ENCODE measurements around the gene HES2. TPM values are rescaled to one million over a fixed set of nuclear protein-coding genes. Genes with fewer than 3 reads are reported as not detected.
"Not testable (repeated sequence)": the region's sequence is repeated elsewhere in the genome, so short reads cannot be mapped to it uniquely, and the experiment has no call there.

HES2 gene
- total and polyA plus RNA-seq, 9 of the 15 experiments (the other 6 are each of a cell fraction or from before 2014, with no cell fraction given): 0.05 to 0.18 (median 0.07) TPM; not detected in 4

- peak; percentile 65; the same call in 1 of the 2 replicates for TF ChIP-seq CC2D1A (IDR thresholded peaks at IDR 0.05)
- peak; percentile 64; the same call in 1 of the 2 replicates for TF ChIP-seq SMARCC2 (IDR thresholded peaks at IDR 0.05; ENCODE audit: low read depth)
- TF ChIP-seq HMGN3 (IDR thresholded peaks at IDR 0.05; ENCODE audit: borderline replicate concordance, extremely low read depth, insufficient read length, low read depth, low read length): peak; percentile 72
- TF ChIP-seq TOE1 (IDR thresholded peaks at IDR 0.05; ENCODE audit: borderline replicate concordance): not testable (repeated sequence)
- TF ChIP-seq TOE1 (CRISPR knock-in tag; IDR thresholded peaks at IDR 0.05; ENCODE audit: borderline replicate concordance, low read depth): 0 out of 2 replicates have a peak, but pooled peaks have one; percentile 36
- TF ChIP-seq USF1 (CRISPR knock-in tag; IDR thresholded peaks at IDR 0.05): peak; percentile 72
- peak in 1 of 2 experiments; percentile 41; a peak in 1 of 4 replicates for TF ChIP-seq MNT (conservative IDR thresholded peaks at IDR 0.05)
- TF ChIP-seq KHSRP (IDR thresholded peaks at IDR 0.05): peak; percentile 59; the same call in 1 of the 2 replicates
- peak; percentile 37; the same call in 1 of the 2 replicates for TF ChIP-seq CTBP1 (IDR thresholded peaks at IDR 0.05; ENCODE audit: borderline replicate concordance)
- TF ChIP-seq PML (IDR thresholded peaks at IDR 0.05; ENCODE audit: low read length): peak; percentile 68
- peak; percentile 96 for TF ChIP-seq CBFA2T3 (IDR thresholded peaks at IDR 0.05)
- TF ChIP-seq ARID1B (IDR thresholded peaks at IDR 0.05): peak; percentile 97
These were observed 10.1 kb upstream of the HES2 start (continued) for GRCh38 chr1:6429660-6430411.

Measured in K562 (cell line).